Measurements from ENCODE around the gene LSM3.

LSM3 gene

GRCh38 chr3:14201940-14202684, 23.5 kb downstream of the LSM3 start:
- Histone ChIP-seq H3K4me1 (ENCODE audit: insufficient read depth, low read length) (no peaks in the 10 kb centered on the region), H3K36me3 (ENCODE audit: insufficient read depth, low read length) (peaks cover 19% of the 10 kb centered on the region), H3K9me3 (ENCODE audit: low read length) (no peaks in the 10 kb centered on the region), H2AFZ (ENCODE audit: low read depth, low read length) (no peak overlapping the region), H3K27me3 (ENCODE audit: insufficient read depth, low read length) (no peaks in the 10 kb centered on the region), H3K4me3 (ENCODE audit: low read length) (no peak overlapping the region)

- Histone ChIP-seq H3K27me3 (ENCODE audit: insufficient read depth, low read length) (no peaks in the 10 kb centered on the region), H3K4me3 (ENCODE audit: low read length) (no peak overlapping the region), H3K9me3 (ENCODE audit: low read length) (no peaks in the 10 kb centered on the region), H3K36me3 (ENCODE audit: insufficient read depth, low read length) (peaks cover 11% of the 10 kb centered on the region), H2AFZ (ENCODE audit: low read depth, low read length) (no peak overlapping the region), H3K4me1 (ENCODE audit: insufficient read depth, low read length) (no peaks in the 10 kb centered on the region)
Observed at GRCh38 chr3:14202874-14203520, 24.4 kb downstream of the LSM3 start.

- no peak overlapping the region for H2AFZ ChIP-seq (ENCODE audit: low read depth, low read length)
- H3K27me3 ChIP-seq (ENCODE audit: insufficient read depth, low read length): no peaks in the 10 kb centered on the region
- no peaks in the 10 kb centered on the region for H3K9me3 ChIP-seq (ENCODE audit: low read length)
- no peak overlapping the region for H3K4me3 ChIP-seq (ENCODE audit: low read length)
- no peaks in the 10 kb centered on the region for H3K4me1 ChIP-seq (ENCODE audit: insufficient read depth, low read length)
- H3K36me3 ChIP-seq (ENCODE audit: insufficient read depth, low read length): peaks cover 11% of the 10 kb centered on the region
Observed at GRCh38 chr3:14203521-14204079, 25.0 kb downstream of the LSM3 start.

- Histone ChIP-seq H2AFZ (ENCODE audit: low read depth, low read length) (no peak overlapping the region), H3K4me3 (ENCODE audit: low read length) (no peak overlapping the region)
Observed at GRCh38 chr3:14204515-14205284, 26.1 kb downstream of the LSM3 start.

GRCh38 chr3:14206548-14207177, 28.0 kb downstream of the LSM3 start:
- Histone ChIP-seq H3K4me3 (ENCODE audit: low read length) (no peak overlapping the region), H3K36me3 (ENCODE audit: insufficient read depth, low read length) (no peaks in the 10 kb centered on the region), H3K27me3 (ENCODE audit: insufficient read depth, low read length) (no peaks in the 10 kb centered on the region), H3K9me3 (ENCODE audit: low read length) (no peaks in the 10 kb centered on the region), H2AFZ (ENCODE audit: low read depth, low read length) (no peak overlapping the region), H3K4me1 (ENCODE audit: insufficient read depth, low read length) (peaks cover 10% of the 10 kb centered on the region)

More at GRCh38 chr3:14204515-14205284, 26.1 kb downstream of the LSM3 start:
- Histone ChIP-seq H3K36me3 (ENCODE audit: insufficient read depth, low read length) (no peaks in the 10 kb centered on the region), H3K9me3 (ENCODE audit: low read length) (no peaks in the 10 kb centered on the region), H3K27me3 (ENCODE audit: insufficient read depth, low read length) (no peaks in the 10 kb centered on the region), H3K4me1 (ENCODE audit: insufficient read depth, low read length) (no peaks in the 10 kb centered on the region)

GRCh38 chr3:14208168-14208567, 29.6 kb downstream of the LSM3 start:
- no peak overlapping the region for H2AFZ ChIP-seq (ENCODE audit: low read depth, low read length)
- peaks cover 13% of the 10 kb centered on the region for H3K4me1 ChIP-seq (ENCODE audit: insufficient read depth, low read length)
- H3K36me3 ChIP-seq (ENCODE audit: insufficient read depth, low read length): no peaks in the 10 kb centered on the region
- no peaks in the 10 kb centered on the region for H3K9me3 ChIP-seq (ENCODE audit: low read length)
- no peak overlapping the region for H3K4me3 ChIP-seq (ENCODE audit: low read length)
- H3K27me3 ChIP-seq (ENCODE audit: insufficient read depth, low read length): no peaks in the 10 kb centered on the region

- Histone ChIP-seq H3K4me1 (ENCODE audit: insufficient read depth, low read length) (peaks cover 13% of the 10 kb centered on the region), H3K27me3 (ENCODE audit: insufficient read depth, low read length) (no peaks in the 10 kb centered on the region), H3K4me3 (ENCODE audit: low read length) (no peak overlapping the region), H3K36me3 (ENCODE audit: insufficient read depth, low read length) (no peaks in the 10 kb centered on the region), H3K9me3 (ENCODE audit: low read length) (no peaks in the 10 kb centered on the region), H2AFZ (ENCODE audit: low read depth, low read length) (no peak overlapping the region)
Observed at GRCh38 chr3:14208977-14209394, 30.4 kb downstream of the LSM3 start.

GRCh38 chr3:14209581-14210289, 31.1 kb downstream of the LSM3 start:
- H3K9me3 ChIP-seq (ENCODE audit: low read length): no peaks in the 10 kb centered on the region
- H2AFZ ChIP-seq (ENCODE audit: low read depth, low read length): no peak overlapping the region
- H3K4me1 ChIP-seq (ENCODE audit: insufficient read depth, low read length): peaks cover 13% of the 10 kb centered on the region
- no peaks in the 10 kb centered on the region for H3K36me3 ChIP-seq (ENCODE audit: insufficient read depth, low read length)
- H3K27me3 ChIP-seq (ENCODE audit: insufficient read depth, low read length): no peaks in the 10 kb centered on the region
- no peak overlapping the region for H3K4me3 ChIP-seq (ENCODE audit: low read length)

- Histone ChIP-seq H3K27me3 (ENCODE audit: insufficient read depth, low read length) (no peaks in the 10 kb centered on the region), H3K9me3 (ENCODE audit: low read length) (no peaks in the 10 kb centered on the region), H2AFZ (ENCODE audit: low read depth, low read length) (no peak overlapping the region), H3K36me3 (ENCODE audit: insufficient read depth, low read length) (no peaks in the 10 kb centered on the region), H3K4me1 (ENCODE audit: insufficient read depth, low read length) (peaks cover 13% of the 10 kb centered on the region), H3K4me3 (ENCODE audit: low read length) (no peak overlapping the region)
Observed at GRCh38 chr3:14210290-14210688, 31.7 kb downstream of the LSM3 start.

GRCh38 chr3:14210843-14211594, 32.4 kb downstream of the LSM3 start:
- no peak overlapping the region for H3K4me3 ChIP-seq (ENCODE audit: low read length)
- H3K27me3 ChIP-seq (ENCODE audit: insufficient read depth, low read length): no peaks in the 10 kb centered on the region
- H3K36me3 ChIP-seq (ENCODE audit: insufficient read depth, low read length): no peaks in the 10 kb centered on the region
- no peaks in the 10 kb centered on the region for H3K9me3 ChIP-seq (ENCODE audit: low read length)
- no peak overlapping the region for H2AFZ ChIP-seq (ENCODE audit: low read depth, low read length)
- H3K4me1 ChIP-seq (ENCODE audit: insufficient read depth, low read length): peaks cover 13% of the 10 kb centered on the region

- Histone ChIP-seq H3K36me3 (ENCODE audit: insufficient read depth, low read length) (no peaks in the 10 kb centered on the region), H3K4me1 (ENCODE audit: insufficient read depth, low read length) (peaks cover 13% of the 10 kb centered on the region), H3K9me3 (ENCODE audit: low read length) (no peaks in the 10 kb centered on the region)
Observed at GRCh38 chr3:14211621-14212020, 33.0 kb downstream of the LSM3 start.

GRCh38 chr3:14212032-14212431, 33.4 kb downstream of the LSM3 start:
- Histone ChIP-seq H3K9me3 (ENCODE audit: low read length) (no peaks in the 10 kb centered on the region), H2AFZ (ENCODE audit: low read depth, low read length) (no peak overlapping the region), H3K27me3 (ENCODE audit: insufficient read depth, low read length) (no peaks in the 10 kb centered on the region), H3K4me3 (ENCODE audit: low read length) (no peak overlapping the region), H3K4me1 (ENCODE audit: insufficient read depth, low read length) (peaks cover 13% of the 10 kb centered on the region), H3K36me3 (ENCODE audit: insufficient read depth, low read length) (no peaks in the 10 kb centered on the region)

More at GRCh38 chr3:14211621-14212020, 33.0 kb downstream of the LSM3 start:
- no peak overlapping the region for H3K4me3 ChIP-seq (ENCODE audit: low read length)
- H3K27me3 ChIP-seq (ENCODE audit: insufficient read depth, low read length): no peaks in the 10 kb centered on the region
- H2AFZ ChIP-seq (ENCODE audit: low read depth, low read length): no peak overlapping the region

All from neuron (in vitro differentiated cells).